SK-N-SH (cell line): ENCODE measurements around the gene DLK2. TPM values are rescaled to one million over a fixed set of nuclear protein-coding genes. Genes with fewer than 3 reads are reported as not detected.
"Not testable (repeated sequence)": the region's sequence is repeated elsewhere in the genome, so short reads cannot be mapped to it uniquely, and the experiment has no call there.

Experiments used
- CTCF ChIA-PET: fragments of 300-600, 350-600 bp; formaldehyde crosslinking; extraction: SDS; loops from one replicate; lab custom pipeline; 2021; lab: Yijun Ruan, JAX
- POLR2A ChIA-PET: fragments of 350-600 bp; sonication (Branson Sonifier 250); formaldehyde crosslinking; extraction: SDS; loops from one replicate; lab custom pipeline; 2020; ENCODE audit warnings: antibody characterized with exemption, inconsistent platforms; lab: Yijun Ruan, JAX
- DNase-seq: peaks from one replicate; pipeline ENCODE4 v3.0.0; 2012
- H2AFZ ChIP-seq: fragments of 200-600 bp; sonication (generic); 2 replicates; pipeline ENCODE4 v1.8.1; 2016; ENCODE audit warnings: antibody characterized with exemption, mild to moderate bottlenecking, low read depth
- H3F3A ChIP-seq: fragments of 200-600 bp; sonication (generic); replicated peaks from 2 replicates; pipeline ENCODE3; 2016; ENCODE audit warnings: antibody characterized with exemption, mild to moderate bottlenecking; ENCODE audit not compliant: insufficient read depth
- H3K27ac ChIP-seq, 2 experiments: fragments of 200-500 bp in 1 of 2; fragments of 200-600 bp in 1 of 2; sonication (Bioruptor generic) in 1 of 2; sonication (generic), shearing (Covaris generic) in 1 of 2; 2 replicates each; pipeline versions ENCODE4 v1.5.1 to v1.6.1; 2014 to 2016; ENCODE audit warnings: low read depth in 2 of 2, inconsistent platforms in 1 of 2, low read length in 1 of 2, mild to moderate bottlenecking in 1 of 2, mixed read lengths in 1 of 2
- H3K27me3 ChIP-seq: fragments of 200-600 bp; sonication (generic), shearing (Covaris generic); 2 replicates; pipeline ENCODE4 v1.6.1; 2016; ENCODE audit warnings: mixed run types; ENCODE audit not compliant: insufficient read depth
- H3K36me3 ChIP-seq, 2 experiments: fragments of 200-500 bp in 1 of 2; fragments of 200-600 bp in 1 of 2; sonication (Bioruptor generic) in 1 of 2; sonication (generic) in 1 of 2; replicated peaks in 1 of 2; 2 replicates each; pipeline versions ENCODE3 to v1.5.1; 2014 to 2016; ENCODE audit warnings: low read length in 1 of 2, mild to moderate bottlenecking in 1 of 2; ENCODE audit not compliant: insufficient read depth in 2 of 2, control insufficient read depth in 1 of 2
- H3K4me1 ChIP-seq, 2 experiments: fragments of 200-500 bp in 1 of 2; fragments of 200-600 bp in 1 of 2; sonication (Bioruptor generic) in 1 of 2; sonication (generic), shearing (Covaris generic) in 1 of 2; 2 replicates each; pipeline versions ENCODE4 v1.5.1 to v1.6.1; 2014 to 2016; ENCODE audit warnings: low read depth in 1 of 2, low read length in 1 of 2, mixed run types in 1 of 2; ENCODE audit not compliant: insufficient read depth in 2 of 2, control insufficient read depth in 1 of 2
- H3K4me2 ChIP-seq: fragments of 200-600 bp; sonication (generic), shearing (Covaris generic); 2 replicates; pipeline ENCODE4 v1.6.1; 2017; ENCODE audit warnings: mixed run types
- H3K4me3 ChIP-seq, 2 experiments: fragments of 200-500 bp in 1 of 2; fragments of 200-600 bp in 1 of 2; sonication (Bioruptor generic) in 1 of 2; sonication (generic), shearing (Covaris generic) in 1 of 2; 2 replicates each; pipeline versions ENCODE4 v1.5.1 to v1.8.1; 2014 to 2016; ENCODE audit warnings: low read depth in 2 of 2, inconsistent platforms in 1 of 2, low read length in 1 of 2, mild to moderate bottlenecking in 1 of 2, mixed read lengths in 1 of 2, moderate library complexity in 1 of 2
- H3K79me2 ChIP-seq: fragments of 200-600 bp; sonication (generic); 2 replicates; pipeline ENCODE4 v1.8.1; 2017; ENCODE audit warnings: mild to moderate bottlenecking; ENCODE audit not compliant: insufficient read depth
- H3K9ac ChIP-seq: fragments of 200-600 bp; sonication (generic); 2 replicates; pipeline ENCODE4 v1.6.1; 2017; ENCODE audit warnings: mixed run types
- H3K9me2 ChIP-seq: fragments of 200-600 bp; sonication (generic); 2 replicates; pipeline ENCODE4 v1.6.1; 2017; ENCODE audit warnings: mixed run types
- H3K9me3 ChIP-seq: fragments of 200-600 bp; sonication (generic); 2 replicates; pipeline ENCODE4 v1.6.1; 2017; ENCODE audit warnings: mixed run types, mild to moderate bottlenecking, moderate library complexity
- H4K20me1 ChIP-seq: fragments of 200-600 bp; sonication (generic); 2 replicates; pipeline ENCODE4 v1.6.1; 2017; ENCODE audit warnings: mild to moderate bottlenecking, mixed run types; ENCODE audit not compliant: insufficient read depth
- EP300 ChIP-seq, 2 experiments: IDR thresholded peaks; 2 replicates each; pipeline versions ENCODE4 v1.4.0 to v1.6.1; 2012; ENCODE audit warnings: borderline replicate concordance in 1 of 2, low read depth in 1 of 2, low read length in 1 of 2
- EZH2phosphoT487 ChIP-seq: fragments of 200-600 bp; sonication (generic); IDR thresholded peaks from 2 replicates; pipeline ENCODE4 v1.6.1; 2017; ENCODE audit warnings: low read depth, mixed run types, mild to moderate bottlenecking, antibody characterized with exemption, moderate library complexity, borderline replicate concordance
- FOXJ3 ChIP-seq: sonication (generic); formaldehyde crosslinking; IDR thresholded peaks from 2 replicates; pipeline ENCODE4 v1.5.1; 2020; ENCODE audit warnings: mild to moderate bottlenecking, missing genetic modification reagents
- FOXM1 ChIP-seq: IDR thresholded peaks from 2 replicates; pipeline ENCODE4 v1.4.0; 2012; ENCODE audit warnings: low read depth, mild to moderate bottlenecking
- JUND ChIP-seq: IDR thresholded peaks from 2 replicates; pipeline ENCODE4 v1.4.0; 2012
- RCOR1 ChIP-seq: fragments of 150-350 bp; IDR thresholded peaks from 2 replicates; pipeline ENCODE4 v1.6.1; 2017; ENCODE audit warnings: antibody characterized with exemption, low read length
- RFX5 ChIP-seq: IDR thresholded peaks from 2 replicates; pipeline ENCODE4 v1.6.1; 2012; ENCODE audit warnings: mild to moderate bottlenecking, improper control_type of control experiment, low read length
- SMC3 ChIP-seq: IDR thresholded peaks from 2 replicates; pipeline ENCODE4 v1.6.1; 2012; ENCODE audit warnings: low read depth, low read length, improper control_type of control experiment
- TAF1 ChIP-seq: IDR thresholded peaks from 2 replicates; pipeline ENCODE4 v1.6.1; 2012; ENCODE audit warnings: low read depth, mild to moderate bottlenecking, low read length, moderate library complexity, borderline replicate concordance
- TCF12 ChIP-seq: IDR thresholded peaks from 2 replicates; pipeline ENCODE4 v1.4.0; 2012
- ZBTB33 ChIP-seq: IDR thresholded peaks from 2 replicates; pipeline ENCODE4 v1.4.0; 2012; ENCODE audit warnings: low read depth, borderline replicate concordance
- WGBS: methylation state at CpG from one replicate; pipeline ENCODE4 v1.1.6; 2017; ENCODE audit warnings: low lambda C conversion rate; 5-methylcytosine and 5-hydroxymethylcytosine counted together
- polyA plus RNA-seq, 3 experiments: library from polyadenylated mRNA; depleted of rRNA; stranded (reverse); fragments of >200 nt; gene quantifications; 2 replicates each; pipeline ENCODE4 v1.2.3, GENCODE V29; 2012
- TF ChIP-seq, protein P1 (sequence below): IDR thresholded peaks from 2 replicates; pipeline ENCODE4 v1.4.0; 2012; ENCODE audit warnings: low read depth
- TF ChIP-seq, protein P2 (sequence below): fragments of 150-350 bp; IDR thresholded peaks from 2 replicates; pipeline ENCODE4 v1.6.1; 2017; ENCODE audit warnings: antibody characterized with exemption, low read length, low read depth, borderline replicate concordance

DLK2 gene
- polyA plus RNA-seq, 1 of the 3 experiments (the other 2 are of a cell fraction) = 3.9 TPM

GRCh38 chr6:43459535-43459934 is 4.2 kb upstream of the DLK2 start:
- H3K79me2 ChIP-seq = no peaks in the 10 kb centered on the region
- H3K4me1 ChIP-seq = peaks cover 0 to 5% of the 10 kb centered on the region in 2 experiments; a peak in 1 of 4 replicates
- CTCF ChIA-PET = interaction anchor here (1.1 to 14.6 kb wide), 4 partner anchors 12 to 40 kb away, joined by 3 to 382 read pairs (median 4); partner anchors contain the start of gene LRRC73
- H2AFZ ChIP-seq = no peak overlapping the region
- no peak overlapping the region for H3K27ac ChIP-seq
- H3K9ac ChIP-seq = no peak overlapping the region
- no peak overlapping the region for H3K4me2 ChIP-seq
- no peaks in the 10 kb centered on the region for H3F3A ChIP-seq
- TF ChIP-seq EZH2phosphoT487 = no peak
- no peak for TF ChIP-seq FOXJ3 (CRISPR knock-in tag)
- TF ChIP-seq ZBTB33 = no peak
- TF ChIP-seq EP300 (IDR thresholded peaks at IDR 0.05; ENCODE audit: borderline replicate concordance in 1 of 2, low read depth in 1 of 2, low read length in 1 of 2) = no peak
- TF ChIP-seq TAF1 = no peak
- TF ChIP-seq, protein P1, sequence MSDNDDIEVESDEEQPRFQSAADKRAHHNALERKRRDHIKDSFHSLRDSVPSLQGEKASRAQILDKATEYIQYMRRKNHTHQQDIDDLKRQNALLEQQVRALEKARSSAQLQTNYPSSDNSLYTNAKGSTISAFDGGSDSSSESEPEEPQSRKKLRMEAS = no peak
- TF ChIP-seq TCF12 = no peak
- TF ChIP-seq SMC3 = no peak
- TF ChIP-seq RFX5 = no peak
- no peak for TF ChIP-seq JUND
- TF ChIP-seq FOXM1 = no peak
- TF ChIP-seq, protein P2, sequence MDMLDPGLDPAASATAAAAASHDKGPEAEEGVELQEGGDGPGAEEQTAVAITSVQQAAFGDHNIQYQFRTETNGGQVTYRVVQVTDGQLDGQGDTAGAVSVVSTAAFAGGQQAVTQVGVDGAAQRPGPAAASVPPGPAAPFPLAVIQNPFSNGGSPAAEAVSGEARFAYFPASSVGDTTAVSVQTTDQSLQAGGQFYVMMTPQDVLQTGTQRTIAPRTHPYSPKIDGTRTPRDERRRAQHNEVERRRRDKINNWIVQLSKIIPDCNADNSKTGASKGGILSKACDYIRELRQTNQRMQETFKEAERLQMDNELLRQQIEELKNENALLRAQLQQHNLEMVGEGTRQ = no peak
- TF ChIP-seq RCOR1 = no peak
- no peaks in the 10 kb centered on the region for H4K20me1 ChIP-seq
- no peaks in the 10 kb centered on the region for H3K9me2 ChIP-seq
- WGBS = 10% methylated on average over 1 of the region's 1 CpG
- POLR2A ChIA-PET = interaction anchor here (1.7 kb wide), 1 partner anchor 51 kb away, joined by 3 read pairs; the partner anchor contains the start of gene LRRC73
- no peaks in the 10 kb centered on the region for H3K36me3 ChIP-seq
- H3K27me3 ChIP-seq = peaks cover 11% of the 10 kb centered on the region; the same call in 1 of the 2 replicates
- H3K4me3 ChIP-seq = no peak overlapping the region
- no peak for DNase-seq
- H3K9me3 ChIP-seq = no peaks in the 10 kb centered on the region

DNA sequence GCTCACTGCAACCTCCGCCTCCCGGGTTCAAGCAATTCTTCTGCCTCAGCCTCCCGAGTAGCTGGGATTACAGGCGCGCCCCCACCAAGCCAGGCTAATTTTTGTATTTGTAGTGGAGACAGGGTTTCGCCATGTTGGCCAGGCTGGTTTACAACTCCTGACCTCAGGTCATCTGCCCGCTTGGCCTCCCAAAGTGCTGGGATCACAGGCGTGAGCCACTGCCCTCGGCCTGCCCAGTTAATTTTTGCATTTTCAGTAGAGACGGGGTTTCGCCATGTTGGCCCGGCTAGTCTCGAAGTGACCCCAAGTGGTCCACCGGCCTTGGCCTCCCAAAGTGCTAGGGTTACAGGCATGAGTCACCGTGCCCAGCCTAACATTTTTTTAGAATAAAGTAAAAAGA is 2.8 kb upstream of the DLK2 start:
- H3K4me1 ChIP-seq, H3K27ac ChIP-seq, H3K9me3 ChIP-seq, H3K4me3 ChIP-seq, H2AFZ ChIP-seq, H3K79me2 ChIP-seq, H3K9me2 ChIP-seq, H3K27me3 ChIP-seq, H3K4me2 ChIP-seq, DNase-seq, H3K9ac ChIP-seq, H3K36me3 ChIP-seq, H4K20me1 ChIP-seq: not testable (repeated sequence)
- ChIA-PET CTCF (interaction anchor here (1.0 to 14.6 kb wide), 3 partner anchors 19 to 72 kb away, joined by 3 to 382 read pairs (median 4); partner anchors contain the start of genes LRRC73 and TJAP1), POLR2A (interaction anchor here (0.7 to 2.1 kb wide), 2 partner anchors 32 to 51 kb away, joined by 3 to 5 read pairs; no protein-coding TSS in a partner anchor)
- WGBS = 88% methylated on average over 15 of the region's 15 CpGs
- peaks cover 11% of the 10 kb centered on the region for H3F3A ChIP-seq
